Activated CD8-positive, alpha-beta memory T cell treated with anti-CD3 and anti-CD28 coated beads for 4 hours (primary cell): ENCODE results near the gene ZBTB37.
"Not testable (repeated sequence)": the region's sequence is repeated elsewhere in the genome, so short reads cannot be mapped to it uniquely, and the experiment has no call there.

ENCODE experiments used
- DNase-seq, 2 donors: peaks; one replicate each; pipeline ENCODE4 v3.0.0-alpha.2; 2020; ENCODE audit warnings: low read depth in 2 of 2

ZBTB37 gene

GRCh38 chr1:173903827-173904531 lies 35.8 kb downstream of the ZBTB37 start:
- no peak for DNase-seq

GRCh38 chr1:173913111-173913510 lies 44.9 kb downstream of the ZBTB37 start:
- DNase-seq = no peak

DNA sequence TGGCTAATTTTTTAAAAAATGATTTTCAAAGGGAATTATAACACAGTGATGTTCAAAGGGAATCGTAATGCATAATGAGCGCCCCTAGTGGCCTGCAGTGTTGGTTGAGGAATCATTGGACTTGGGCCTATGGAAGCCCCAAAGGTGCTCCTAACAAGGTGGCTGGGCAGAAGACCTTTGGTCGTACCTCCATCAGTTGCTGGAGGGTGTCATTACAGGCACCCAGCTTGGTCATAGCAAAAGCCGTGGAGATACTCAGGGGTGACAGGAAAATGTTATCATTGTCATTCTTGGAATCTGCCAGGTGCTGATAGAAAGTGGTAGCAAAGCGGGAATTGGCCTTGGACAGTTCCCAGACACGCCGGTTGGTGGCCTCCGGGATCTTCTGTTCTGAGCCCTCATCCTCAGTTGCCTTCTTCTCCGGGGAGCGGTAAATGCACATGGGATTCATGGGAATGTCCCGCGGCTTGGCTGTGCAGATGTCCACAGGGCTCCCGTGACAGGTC lies 46.2 kb downstream of the ZBTB37 start:
- DNase-seq = no peak

DNA sequence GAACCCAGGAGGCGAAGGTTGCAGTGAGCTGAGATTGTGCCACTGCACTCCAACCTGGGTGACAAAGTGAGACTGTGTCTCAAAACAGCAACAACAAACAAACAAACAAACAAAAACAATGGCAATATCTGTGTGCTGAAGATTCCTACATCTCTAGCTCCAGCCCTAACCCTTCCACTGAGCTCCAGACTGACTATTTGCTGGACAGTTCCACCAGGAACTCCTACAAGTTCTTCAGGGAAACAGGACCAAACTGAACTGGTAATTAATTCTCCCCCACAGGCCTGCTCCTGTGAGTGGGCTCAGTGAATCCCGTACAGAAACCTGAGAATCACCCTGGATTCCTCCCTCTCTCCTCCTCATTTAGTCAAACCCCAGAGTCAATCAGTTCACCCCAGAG lies 47.4 kb downstream of the ZBTB37 start:
- no peak for DNase-seq

DNA sequence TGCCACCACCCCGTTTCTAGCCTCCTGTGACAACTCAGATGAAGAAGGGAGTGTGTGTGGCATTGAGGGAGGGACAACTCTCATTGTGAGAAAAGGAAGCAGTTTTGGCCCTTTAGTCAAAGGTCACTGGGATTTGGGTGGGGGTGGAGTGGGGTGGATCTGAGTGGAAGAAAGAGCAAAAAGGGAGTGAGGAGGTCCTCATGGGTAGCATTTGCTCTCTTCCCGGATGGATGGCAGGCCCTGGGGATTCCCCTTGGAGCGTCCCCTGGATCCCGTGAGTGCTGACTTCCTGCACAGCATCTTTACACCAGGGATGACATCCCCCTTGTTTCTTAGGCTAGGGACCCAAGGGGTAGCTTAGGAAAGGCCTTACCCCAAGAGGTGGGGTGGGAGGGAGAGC lies 48.5 kb downstream of the ZBTB37 start:
- DNase-seq = no peak

DNA sequence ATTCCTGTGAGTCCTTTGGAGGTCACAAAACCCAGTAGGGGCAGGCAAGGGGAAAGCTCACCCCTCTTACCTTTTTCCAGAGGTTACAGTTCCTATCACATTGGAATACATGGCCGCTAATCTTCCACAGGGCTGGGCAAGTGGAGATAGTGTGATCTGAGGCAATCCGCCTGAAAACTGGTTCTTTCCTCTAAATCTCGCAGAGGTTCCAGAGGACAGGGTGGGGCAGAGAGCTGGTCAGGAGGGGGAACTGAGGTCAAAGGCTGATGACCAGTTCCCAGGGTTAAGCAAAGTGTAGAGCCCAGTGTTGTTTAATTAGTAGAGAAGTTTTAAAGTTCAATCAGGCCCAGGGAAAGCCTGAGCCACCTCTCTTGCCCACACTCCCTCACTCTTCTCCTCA lies 49.0 kb downstream of the ZBTB37 start, which contains the start of gene SERPINC1:
TSS of gene SERPINC1 (minus strand) at position 179 of the 400 bp plus-strand sequence. CDS start at position 111, 68 bp downstream.
- DNase-seq = no peak

- DNase-seq = no peak
Measured at GRCh38 chr1:173917635-173918493, 49.7 kb downstream of the ZBTB37 start.

GRCh38 chr1:173920861-173921260 lies 52.7 kb downstream of the ZBTB37 start:
- no peak for DNase-seq

GRCh38 chr1:173925306-173926242 lies 57.4 kb downstream of the ZBTB37 start:
- no peak for DNase-seq

DNA sequence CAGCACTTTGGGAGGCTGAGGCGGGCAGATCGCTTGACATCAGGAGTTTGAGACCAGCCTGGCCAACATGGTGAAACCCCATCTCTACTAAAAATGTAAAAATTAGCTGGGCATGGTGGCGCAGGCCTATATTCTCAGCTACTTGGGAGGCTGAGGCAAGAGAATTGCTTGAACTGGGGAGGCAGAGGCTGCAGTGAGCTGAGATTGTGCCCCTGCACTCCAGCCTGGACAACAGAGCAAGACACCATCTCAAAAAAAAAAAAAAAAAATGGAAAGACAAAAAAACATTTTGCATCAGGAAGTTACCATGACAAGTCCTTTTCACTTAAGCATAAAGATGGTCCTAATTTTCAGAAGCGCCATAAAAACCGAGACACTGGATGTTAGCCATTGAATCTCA lies 62.4 kb downstream of the ZBTB37 start:
- DNase-seq = not testable (repeated sequence)

DNA sequence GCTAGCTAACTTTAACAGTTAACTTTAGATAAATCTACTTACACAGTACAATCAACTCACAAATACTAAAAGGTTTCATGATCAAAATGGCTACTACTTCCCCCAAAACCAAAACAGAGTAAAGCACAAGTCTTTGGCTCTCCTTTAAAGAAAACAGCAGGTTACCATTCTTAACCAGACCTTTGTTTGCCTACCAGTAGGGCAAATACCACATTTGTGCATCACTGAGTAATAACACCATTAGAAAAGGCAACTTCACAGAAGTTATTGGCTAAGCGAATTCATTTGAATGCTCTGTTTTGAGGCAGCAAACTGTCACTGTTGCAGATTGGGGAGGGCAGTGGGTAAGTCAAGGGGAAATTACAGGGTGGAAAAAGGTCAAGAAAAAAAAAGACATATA lies 66.3 kb downstream of the ZBTB37 start:
- DNase-seq = no peak

DNA sequence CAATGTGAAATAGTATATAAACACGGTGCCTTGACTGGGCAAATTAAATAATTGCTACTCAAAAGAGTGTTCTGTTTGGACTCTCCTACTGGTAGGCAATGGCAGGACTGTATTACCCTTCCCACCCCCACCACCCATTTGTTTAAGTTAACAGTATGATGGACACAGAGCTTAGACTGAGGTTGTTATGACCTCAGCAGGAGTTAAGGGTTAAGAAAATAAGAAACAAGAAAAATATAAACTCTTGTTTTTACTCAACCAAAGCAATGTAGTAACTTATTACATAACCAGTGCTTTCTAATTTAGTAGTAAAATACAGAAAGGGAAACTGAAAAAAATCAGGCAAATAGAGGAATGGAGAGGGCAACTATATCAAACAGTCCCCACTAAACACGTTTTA lies 68.9 kb downstream of the ZBTB37 start:
- DNase-seq = no peak

GRCh38 chr1:173946380-173946921 lies 78.3 kb downstream of the ZBTB37 start:
- no peak for DNase-seq

- no peak for DNase-seq
Measured at GRCh38 chr1:173948594-173948993, 80.4 kb downstream of the ZBTB37 start.
